HG02588 (cell line): ENCODE data around the gene ACP6.
A peak's percentile ranks its signal among the peaks of the same experiment; 100 is the strongest.
"Not testable (repeated sequence)": the region's sequence is repeated elsewhere in the genome, so short reads cannot be mapped to it uniquely, and the experiment has no call there.

ENCODE experiments used
- ATAC-seq: cut with Tn5 transposase; IDR thresholded peaks from one replicate; pipeline ENCODE4 v1.9.1; 2021; ENCODE audit warnings: mild to moderate bottlenecking, moderate library complexity; ENCODE audit not compliant: unreplicated experiment

Gene ACP6

GRCh38 chr1:147624011-147624410, 46.3 kb downstream of the ACP6 start:
- no peak for ATAC-seq

- ATAC-seq, result no peak
Observed at GRCh38 chr1:147622731-147623130, 47.6 kb downstream of the ACP6 start.

- no peak for ATAC-seq
Observed at GRCh38 chr1:147620543-147620942, 49.8 kb downstream of the ACP6 start.

GRCh38 chr1:147619741-147620140, 50.6 kb downstream of the ACP6 start:
- no peak for ATAC-seq

GRCh38 chr1:147618771-147619170, 51.6 kb downstream of the ACP6 start:
- ATAC-seq, result no peak

- no peak for ATAC-seq
Observed at GRCh38 chr1:147618077-147618569, 52.2 kb downstream of the ACP6 start.

GRCh38 chr1:147614966-147615365, 55.4 kb downstream of the ACP6 start:
- not testable (repeated sequence) for ATAC-seq

GRCh38 chr1:147613506-147613905, 56.8 kb downstream of the ACP6 start:
- ATAC-seq, result no peak

GRCh38 chr1:147612366-147612765, 58.0 kb downstream of the ACP6 start:
- no peak for ATAC-seq

- no peak for ATAC-seq
Observed at GRCh38 chr1:147611586-147611985, 58.7 kb downstream of the ACP6 start.

- peak; percentile 90 for ATAC-seq
Observed at GRCh38 chr1:147611021-147611426, 59.3 kb downstream of the ACP6 start.

GRCh38 chr1:147609358-147609757, 61.0 kb downstream of the ACP6 start:
- no peak for ATAC-seq

GRCh38 chr1:147608596-147608995, 61.7 kb downstream of the ACP6 start:
- ATAC-seq, result no peak

GRCh38 chr1:147605591-147605990, 64.7 kb downstream of the ACP6 start:
- ATAC-seq, result no peak

- ATAC-seq, result no peak
Observed at GRCh38 chr1:147603986-147604385, 66.3 kb downstream of the ACP6 start.

- ATAC-seq, result no peak
Observed at GRCh38 chr1:147600119-147601111, 69.9 kb downstream of the ACP6 start.

- ATAC-seq, result peak; percentile 76
Observed at GRCh38 chr1:147599362-147600118, 70.8 kb downstream of the ACP6 start.

GRCh38 chr1:147598621-147599361, 71.5 kb downstream of the ACP6 start:
- ATAC-seq, result peak; percentile 4

GRCh38 chr1:147597010-147597409, 73.3 kb downstream of the ACP6 start:
- no peak for ATAC-seq
